Measurements from ENCODE around the gene FRS3. TPM values are rescaled to one million over a fixed set of nuclear protein-coding genes. Genes with fewer than 3 reads are reported as not detected.

The FRS3 gene
- total RNA-seq = 1 to 10 TPM; 5.3 to 5.7 TPM
- polyA plus RNA-seq (ENCODE audit: insufficient read length in 6 of 6) = 10 to 100 TPM in 2 of 6 donors, 1 to 10 TPM in 4; 8.0 to 10.9 (median 9.8) TPM
- long read RNA-seq, donor 1, partial matches to known transcripts = 392 of 403 reads
- long read RNA-seq, donor 1, other reads (novel, unspliced or antisense) = 11 of 403 reads
- long read RNA-seq, donor 2, partial matches to known transcripts = 405 of 428 reads
- long read RNA-seq, donor 2, other reads (novel, unspliced or antisense) = 22 of 428 reads
- long read RNA-seq, donor 3, transcript FRS3-202 (7 exons, 2,174 nt) = major isoform, 5 of 335 reads
- long read RNA-seq, donor 3, partial matches to known transcripts = 318 of 335 reads
- long read RNA-seq, donor 3, other reads (novel, unspliced or antisense) = 12 of 335 reads
- long read RNA-seq, donor 4 = 0 reads
- long read RNA-seq, donor 5, partial matches to known transcripts = 383 of 407 reads
- long read RNA-seq, donor 5, other reads (novel, unspliced or antisense) = 20 of 407 reads
- long read RNA-seq, donor 6, partial matches to known transcripts = 11 of 14 reads
- long read RNA-seq, donor 6, other reads (novel, unspliced or antisense) = 0 of 14 reads
- long read RNA-seq, donor 7, partial matches to known transcripts = 225 of 236 reads
- long read RNA-seq, donor 7, other reads (novel, unspliced or antisense) = 7 of 236 reads
- long read RNA-seq, donor 8, partial matches to known transcripts = 285 of 288 reads
- long read RNA-seq, donor 8, other reads (novel, unspliced or antisense) = 0 of 288 reads
- long read RNA-seq, donor 9, partial matches to known transcripts = 0 of 1 reads
- long read RNA-seq, donor 9, other reads (novel, unspliced or antisense) = 0 of 1 reads
- long read RNA-seq, donor 10 = 0 reads
- long read RNA-seq, donor 11, transcript FRS3-202 (7 exons, 2,174 nt) = major isoform, 7 of 9 reads
- long read RNA-seq, donor 11, partial matches to known transcripts = 0 of 9 reads
- long read RNA-seq, donor 11, other reads (novel, unspliced or antisense) = 0 of 9 reads
- long read RNA-seq, donor 12, partial matches to known transcripts = 334 of 338 reads
- long read RNA-seq, donor 12, other reads (novel, unspliced or antisense) = 0 of 338 reads

- DNase-seq (peak; percentile 97 to 100 (median 99)), ATAC-seq (peak; percentile 90)
- Histone ChIP-seq H3K27ac (peak within 1 kb of the TSS; percentile 82 to 87), H3K36me3 (peaks cover 0 to 8% of the 10 kb centered on the region in 2 donors), H3K27me3 (no peaks in the 10 kb centered on the region), H3K4me1 (peaks cover 14 to 69% of the 10 kb centered on the region in 2 donors), H3K9me3 (no peaks in the 10 kb centered on the region), H3K4me3 (peak within 1 kb of the TSS; percentile 58 to 83)
- peak; percentile 78 to 92 for TF ChIP-seq CTCF (IDR thresholded peaks at IDR 0.05)
- intact Hi-C loops (cut with DNase I) = loop anchor here in 1 of 2 donors (5.0 kb wide), 1 partner anchor 267 kb away; no protein-coding TSS in a partner anchor
Measured at GRCh38 chr6:41779788-41780550, at the start of gene FRS3. FRS3 (minus strand) TSS chr6:41779900; CDS start chr6:41776987, 2,913 bp downstream.

- ATAC-seq (no peak), DNase-seq (no peak)
- Histone ChIP-seq H3K27ac (no peak overlapping the region), H3K36me3 (no peaks in the 10 kb centered on the region), H3K9me3 (no peaks in the 10 kb centered on the region), H3K4me1 (no peaks in the 10 kb centered on the region), H3K4me3 (no peak overlapping the region), H3K27me3 (no peaks in the 10 kb centered on the region)
- TF ChIP-seq CTCF (IDR thresholded peaks at IDR 0.05) = no peak
- intact Hi-C loops (cut with DNase I) = no loop called here
Measured at GRCh38 chr6:41826343-41827022, 46.8 kb upstream of the FRS3 start.

GRCh38 chr6:41824571-41825569 is 45.2 kb upstream of the FRS3 start:
- intact Hi-C loops (cut with DNase I) = no loop called here
- DNase-seq (no peak), ATAC-seq (peak; percentile 98)
- Histone ChIP-seq H3K4me3 (no peak overlapping the region), H3K27ac (peak overlapping the region in 1 of 2 donors; percentile 64), H3K36me3 (no peaks in the 10 kb centered on the region), H3K27me3 (no peaks in the 10 kb centered on the region), H3K9me3 (no peaks in the 10 kb centered on the region), H3K4me1 (no peaks in the 10 kb centered on the region)
- no peak for TF ChIP-seq CTCF (IDR thresholded peaks at IDR 0.05)

- Histone ChIP-seq H3K4me1 (no peaks in the 10 kb centered on the region), H3K4me3 (no peak overlapping the region), H3K27ac (no peak overlapping the region), H3K27me3 (no peaks in the 10 kb centered on the region), H3K9me3 (no peaks in the 10 kb centered on the region), H3K36me3 (no peaks in the 10 kb centered on the region)
- TF ChIP-seq CTCF (IDR thresholded peaks at IDR 0.05) = no peak
- DNase-seq (no peak), ATAC-seq (no peak)
- intact Hi-C loops (cut with DNase I) = no loop called here
Measured at GRCh38 chr6:41823178-41823577, 43.5 kb upstream of the FRS3 start.

All from left lung (tissue), 14 donors.